Ishikawa (cell line): Measurements from ENCODE around the gene MED12L.

ENCODE experiments used
- CEBPB ChIP-seq: IDR thresholded peaks from 2 replicates; pipeline ENCODE4 v1.6.1; 2012
- CREB1 ChIP-seq: IDR thresholded peaks from 2 replicates; pipeline ENCODE4 v1.6.1; 2012; ENCODE audit warnings: low read depth
- EGR1 ChIP-seq: IDR thresholded peaks from 2 replicates; pipeline ENCODE4 v1.6.1; 2012
- EP300 ChIP-seq: IDR thresholded peaks from 2 replicates; pipeline ENCODE4 v1.6.1; 2012; ENCODE audit warnings: borderline replicate concordance
- FOXM1 ChIP-seq: IDR thresholded peaks from 2 replicates; pipeline ENCODE4 v1.6.1; 2012; ENCODE audit warnings: low read depth, borderline replicate concordance
- NFIC ChIP-seq: IDR thresholded peaks from 2 replicates; pipeline ENCODE4 v1.6.1; 2012
- RAD21 ChIP-seq: IDR thresholded peaks from 2 replicates; pipeline ENCODE4 v1.6.1; 2012; ENCODE audit warnings: low read depth
- REST ChIP-seq: IDR thresholded peaks from 2 replicates; pipeline ENCODE4 v1.6.1; 2012; ENCODE audit warnings: low read depth, mild to moderate bottlenecking
- TAF1 ChIP-seq: IDR thresholded peaks from 2 replicates; pipeline ENCODE4 v1.6.1; 2012; ENCODE audit warnings: low read depth, mild to moderate bottlenecking
- TCF12 ChIP-seq: IDR thresholded peaks from 2 replicates; pipeline ENCODE4 v1.6.1; 2012; ENCODE audit warnings: low read depth
- TEAD4 ChIP-seq: IDR thresholded peaks from 2 replicates; pipeline ENCODE4 v1.6.1; 2012
- USF1 ChIP-seq: IDR thresholded peaks from 2 replicates; pipeline ENCODE4 v1.6.1; 2012
- YY1 ChIP-seq: IDR thresholded peaks from 2 replicates; pipeline ENCODE4 v1.6.1; 2012; ENCODE audit warnings: low read depth
- ZBTB7A ChIP-seq: IDR thresholded peaks from 2 replicates; pipeline ENCODE4 v1.6.1; 2012; ENCODE audit warnings: low read depth
- TF ChIP-seq, protein P1 (sequence below): IDR thresholded peaks from 2 replicates; pipeline ENCODE4 v1.6.1; 2012

Gene MED12L

GRCh38 chr3:151436675-151437446 is 351.4 kb downstream of the MED12L start:
- TF ChIP-seq TCF12: no peak
- no peak for TF ChIP-seq TAF1
- TF ChIP-seq YY1: no peak
- no peak for TF ChIP-seq CREB1
- TF ChIP-seq EGR1: no peak
- TF ChIP-seq USF1: no peak
- no peak for TF ChIP-seq TEAD4
- TF ChIP-seq NFIC: no peak

DNA sequence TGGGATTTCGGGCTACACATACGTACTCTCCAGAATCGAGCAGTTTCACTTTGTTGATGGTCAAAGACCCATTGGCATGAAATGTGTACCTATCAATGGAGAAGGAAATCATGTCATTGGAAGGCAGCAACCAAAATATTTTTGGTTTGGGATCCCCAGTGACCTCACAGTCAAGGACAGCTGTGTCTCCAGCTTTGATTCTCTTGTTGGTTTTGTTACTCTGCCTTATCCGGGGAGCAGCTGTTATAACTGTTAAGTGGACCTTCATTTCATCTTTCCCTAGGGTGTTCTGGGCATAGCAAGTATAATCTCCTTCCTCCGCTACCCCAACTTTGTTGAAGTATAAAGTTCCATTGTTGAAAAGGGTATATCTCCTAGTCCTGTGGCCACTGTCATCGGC is 352.4 kb downstream of the MED12L start:
- no peak for TF ChIP-seq YY1
- TF ChIP-seq, protein P1, sequence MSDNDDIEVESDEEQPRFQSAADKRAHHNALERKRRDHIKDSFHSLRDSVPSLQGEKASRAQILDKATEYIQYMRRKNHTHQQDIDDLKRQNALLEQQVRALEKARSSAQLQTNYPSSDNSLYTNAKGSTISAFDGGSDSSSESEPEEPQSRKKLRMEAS: no peak
- TF ChIP-seq NFIC: no peak
- TF ChIP-seq EP300: no peak
- no peak for TF ChIP-seq TEAD4
- TF ChIP-seq USF1: no peak
- no peak for TF ChIP-seq REST
- TF ChIP-seq EGR1: no peak
- no peak for TF ChIP-seq CREB1
- TF ChIP-seq TAF1: no peak
- no peak for TF ChIP-seq FOXM1
- no peak for TF ChIP-seq CEBPB
- TF ChIP-seq ZBTB7A: no peak
- TF ChIP-seq RAD21: no peak
- TF ChIP-seq TCF12: no peak

DNA sequence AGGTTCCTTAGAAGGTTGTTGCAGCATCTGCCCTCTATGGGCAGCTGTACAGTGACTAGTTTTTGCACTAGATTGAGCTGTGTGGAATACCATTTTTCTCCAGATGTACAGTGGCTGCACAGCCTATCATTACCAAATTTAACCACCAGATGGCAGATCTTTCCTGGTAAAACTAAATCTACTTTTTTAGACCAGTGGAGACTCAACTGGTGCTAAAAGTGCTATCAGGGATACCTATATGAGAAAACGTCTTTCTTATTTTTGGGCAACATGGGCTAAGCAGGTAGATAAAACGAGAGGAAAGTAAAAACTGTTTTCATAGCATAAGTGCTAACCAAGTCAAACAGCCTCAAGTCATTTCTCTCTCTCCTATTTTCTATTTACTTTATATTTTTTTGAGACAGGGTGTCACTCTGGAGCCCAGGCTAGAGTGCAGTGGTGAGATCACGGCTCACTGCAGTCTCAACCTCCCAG is 354.2 kb downstream of the MED12L start:
- TF ChIP-seq RAD21: peak; percentile 72
- no peak for TF ChIP-seq TAF1

GRCh38 chr3:151440940-151441339 is 355.5 kb downstream of the MED12L start:
- TF ChIP-seq EP300 (no peak), NFIC (no peak), YY1 (no peak), TEAD4 (no peak), RAD21 (no peak), REST (no peak), ZBTB7A (no peak), TAF1 (no peak)
- TF ChIP-seq, protein P1: no peak

DNA sequence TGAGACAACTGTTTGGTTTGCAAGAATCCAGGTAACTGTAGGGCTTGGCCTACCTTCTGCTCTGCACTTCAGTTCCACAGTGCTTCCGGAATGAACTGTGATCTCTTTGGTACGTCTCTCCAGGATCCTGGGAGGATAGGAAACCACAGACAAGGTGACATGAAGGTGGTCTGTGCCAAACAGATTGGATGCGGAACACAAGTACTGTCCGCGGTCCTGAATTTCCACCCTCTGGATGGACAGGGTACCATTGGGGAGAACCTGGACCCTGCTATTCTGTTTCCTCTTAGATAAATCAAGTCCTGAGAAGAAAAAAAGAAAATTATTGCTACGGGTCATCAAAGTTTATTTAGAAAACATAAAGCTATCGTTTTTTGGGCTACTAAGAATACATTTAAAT is 358.1 kb downstream of the MED12L start:
- TF ChIP-seq REST (peak; percentile 92), FOXM1 (no peak)
